ENCODE results near the gene WWC2. TPM values are rescaled to one million over a fixed set of nuclear protein-coding genes. Genes with fewer than 3 reads are reported as not detected.
"Not testable (repeated sequence)": the region's sequence is repeated elsewhere in the genome, so short reads cannot be mapped to it uniquely, and the experiment has no call there.

Gene WWC2
- polyA plus RNA-seq, 4 donors, result 0.22 to 15.6 (median 2.1) TPM

- FAIRE-seq; H3K36me3 ChIP-seq (ENCODE audit: control insufficient read depth in 3 of 3, insufficient read depth in 2 of 3, low read depth in 1 of 3, low read length in 3 of 3); DNase-seq; H3K4me3 ChIP-seq (ENCODE audit: low read depth in 1 of 3, low read length in 3 of 3); H3K27me3 ChIP-seq (ENCODE audit: control insufficient read depth in 3 of 3, insufficient read depth in 3 of 3, low read length in 3 of 3); H3K9me3 ChIP-seq (ENCODE audit: control insufficient read depth in 2 of 2, insufficient read depth in 1 of 2, low read depth in 1 of 2, low read length in 1 of 2); H3K27ac ChIP-seq (ENCODE audit: low read depth in 1 of 3, low read length in 2 of 3): not testable (repeated sequence)
- 93 to 96% (median 94%) methylated on average over 5 of the region's 5 CpGs for WGBS, 3 donors
- peaks cover 0 to 14% (median 3%) of the 10 kb centered on the region in 3 donors for H3K4me1 ChIP-seq (ENCODE audit: control insufficient read depth in 3 of 3, insufficient read depth in 2 of 3, low read depth in 1 of 3, low read length in 2 of 3)
Observed at GRCh38 chr4:183150664-183151063, 51.6 kb downstream of the WWC2 start.

GRCh38 chr4:183152232-183152631 is 53.2 kb downstream of the WWC2 start:
- H3K4me1 ChIP-seq (ENCODE audit: control insufficient read depth in 3 of 3, insufficient read depth in 2 of 3, low read depth in 1 of 3, low read length in 2 of 3), result peaks cover 0 to 22% (median 3%) of the 10 kb centered on the region in 3 donors
- not testable (repeated sequence) for H3K4me3 ChIP-seq (ENCODE audit: low read depth in 1 of 3, low read length in 3 of 3); FAIRE-seq; H3K27me3 ChIP-seq (ENCODE audit: control insufficient read depth in 3 of 3, insufficient read depth in 3 of 3, low read length in 3 of 3); H3K27ac ChIP-seq (ENCODE audit: low read depth in 1 of 3, low read length in 2 of 3); H3K36me3 ChIP-seq (ENCODE audit: control insufficient read depth in 3 of 3, insufficient read depth in 2 of 3, low read depth in 1 of 3, low read length in 3 of 3); H3K9me3 ChIP-seq (ENCODE audit: control insufficient read depth in 2 of 2, insufficient read depth in 1 of 2, low read depth in 1 of 2, low read length in 1 of 2); DNase-seq
- WGBS, 3 donors, result 93 to 96% (median 94%) methylated on average over 4 of the region's 4 CpGs

- H3K4me3 ChIP-seq (ENCODE audit: low read depth in 1 of 3, low read length in 3 of 3), result no peak overlapping the region
- DNase-seq (no peak), FAIRE-seq (no peak)
- WGBS, 3 donors, result 87 to 92% (median 87%) methylated on average over 6 of the region's 6 CpGs
- no peaks in the 10 kb centered on the region for H3K27me3 ChIP-seq (ENCODE audit: control insufficient read depth in 3 of 3, insufficient read depth in 3 of 3, low read length in 3 of 3)
- H3K4me1 ChIP-seq (ENCODE audit: control insufficient read depth in 3 of 3, insufficient read depth in 2 of 3, low read depth in 1 of 3, low read length in 2 of 3), result peaks cover 0 to 23% (median 3%) of the 10 kb centered on the region in 3 donors
- H3K36me3 ChIP-seq (ENCODE audit: control insufficient read depth in 3 of 3, insufficient read depth in 2 of 3, low read depth in 1 of 3, low read length in 3 of 3), result no peaks in the 10 kb centered on the region
- H3K9me3 ChIP-seq (ENCODE audit: control insufficient read depth in 2 of 2, insufficient read depth in 1 of 2, low read depth in 1 of 2, low read length in 1 of 2), result no peaks in the 10 kb centered on the region
- H3K27ac ChIP-seq (ENCODE audit: low read depth in 1 of 3, low read length in 2 of 3), result no peak overlapping the region
Observed at GRCh38 chr4:183153190-183153916, 54.3 kb downstream of the WWC2 start.

GRCh38 chr4:183154701-183155391 is 55.8 kb downstream of the WWC2 start:
- WGBS, 3 donors, result 11 to 48% (median 37%) methylated on average over 10 of the region's 10 CpGs
- FAIRE-seq (no peak), DNase-seq (peak; percentile 73 to 91)
- Histone ChIP-seq H3K9me3 (ENCODE audit: control insufficient read depth in 2 of 2, insufficient read depth in 1 of 2, low read depth in 1 of 2, low read length in 1 of 2) (no peaks in the 10 kb centered on the region), H3K36me3 (ENCODE audit: control insufficient read depth in 3 of 3, insufficient read depth in 2 of 3, low read depth in 1 of 3, low read length in 3 of 3) (no peaks in the 10 kb centered on the region), H3K4me3 (ENCODE audit: low read depth in 1 of 3, low read length in 3 of 3) (no peak overlapping the region), H3K27ac (ENCODE audit: low read depth in 1 of 3, low read length in 2 of 3) (peak overlapping the region in 1 of 3 donors; percentile 83), H3K4me1 (ENCODE audit: control insufficient read depth in 3 of 3, insufficient read depth in 2 of 3, low read depth in 1 of 3, low read length in 2 of 3) (peaks cover 0 to 23% (median 3%) of the 10 kb centered on the region in 3 donors), H3K27me3 (ENCODE audit: control insufficient read depth in 3 of 3, insufficient read depth in 3 of 3, low read length in 3 of 3) (no peaks in the 10 kb centered on the region)

- FAIRE-seq, result no peak
- WGBS, 3 donors, result 85 to 88% (median 86%) methylated on average over 11 of the region's 11 CpGs
- Histone ChIP-seq H3K9me3 (ENCODE audit: control insufficient read depth in 2 of 2, insufficient read depth in 1 of 2, low read depth in 1 of 2, low read length in 1 of 2) (no peaks in the 10 kb centered on the region), H3K36me3 (ENCODE audit: control insufficient read depth in 3 of 3, insufficient read depth in 2 of 3, low read depth in 1 of 3, low read length in 3 of 3) (no peaks in the 10 kb centered on the region), H3K27ac (ENCODE audit: low read depth in 1 of 3, low read length in 2 of 3) (peak overlapping the region in 1 of 3 donors; percentile 83), H3K27me3 (ENCODE audit: control insufficient read depth in 3 of 3, insufficient read depth in 3 of 3, low read length in 3 of 3) (no peaks in the 10 kb centered on the region), H3K4me3 (ENCODE audit: low read depth in 1 of 3, low read length in 3 of 3) (no peak overlapping the region), H3K4me1 (ENCODE audit: control insufficient read depth in 3 of 3, insufficient read depth in 2 of 3, low read depth in 1 of 3, low read length in 2 of 3) (peaks cover 0 to 23% (median 3%) of the 10 kb centered on the region in 3 donors)
- peak in 1 of 2 donors; percentile 17 for DNase-seq
Observed at GRCh38 chr4:183155450-183156184, 56.6 kb downstream of the WWC2 start.

- H3K9me3 ChIP-seq (ENCODE audit: control insufficient read depth in 2 of 2, insufficient read depth in 1 of 2, low read depth in 1 of 2, low read length in 1 of 2), result no peaks in the 10 kb centered on the region
- no peak overlapping the region for H3K27ac ChIP-seq (ENCODE audit: low read depth in 1 of 3, low read length in 2 of 3)
- H3K36me3 ChIP-seq (ENCODE audit: control insufficient read depth in 3 of 3, insufficient read depth in 2 of 3, low read depth in 1 of 3, low read length in 3 of 3), result no peaks in the 10 kb centered on the region
- H3K4me3 ChIP-seq (ENCODE audit: low read depth in 1 of 3, low read length in 3 of 3), result no peak overlapping the region
- no peak for DNase-seq
- no peaks in the 10 kb centered on the region for H3K27me3 ChIP-seq (ENCODE audit: control insufficient read depth in 3 of 3, insufficient read depth in 3 of 3, low read length in 3 of 3)
- FAIRE-seq, result no peak
- 89 to 94% (median 90%) methylated on average over 7 of the region's 7 CpGs for WGBS, 3 donors
- peaks cover 0 to 23% (median 3%) of the 10 kb centered on the region in 3 donors for H3K4me1 ChIP-seq (ENCODE audit: control insufficient read depth in 3 of 3, insufficient read depth in 2 of 3, low read depth in 1 of 3, low read length in 2 of 3)
Observed at GRCh38 chr4:183157215-183157614, 58.2 kb downstream of the WWC2 start.

GRCh38 chr4:183158062-183158461 is 59.0 kb downstream of the WWC2 start:
- Histone ChIP-seq H3K36me3 (ENCODE audit: control insufficient read depth in 3 of 3, insufficient read depth in 2 of 3, low read depth in 1 of 3, low read length in 3 of 3) (no peaks in the 10 kb centered on the region), H3K4me3 (ENCODE audit: low read depth in 1 of 3, low read length in 3 of 3) (no peak overlapping the region), H3K27ac (ENCODE audit: low read depth in 1 of 3, low read length in 2 of 3) (no peak overlapping the region), H3K9me3 (ENCODE audit: control insufficient read depth in 2 of 2, insufficient read depth in 1 of 2, low read depth in 1 of 2, low read length in 1 of 2) (no peaks in the 10 kb centered on the region), H3K27me3 (ENCODE audit: control insufficient read depth in 3 of 3, insufficient read depth in 3 of 3, low read length in 3 of 3) (no peaks in the 10 kb centered on the region), H3K4me1 (ENCODE audit: control insufficient read depth in 3 of 3, insufficient read depth in 2 of 3, low read depth in 1 of 3, low read length in 2 of 3) (peaks cover 0 to 23% (median 3%) of the 10 kb centered on the region in 3 donors)
- FAIRE-seq (no peak), DNase-seq (no peak)
- WGBS, 3 donors, result 65 to 70% (median 68%) methylated on average over 4 of the region's 4 CpGs

- no peaks in the 10 kb centered on the region for H3K27me3 ChIP-seq (ENCODE audit: control insufficient read depth in 3 of 3, insufficient read depth in 3 of 3, low read length in 3 of 3)
Observed at GRCh38 chr4:183161630-183162029, 62.6 kb downstream of the WWC2 start.

More at GRCh38 chr4:183161630-183162029, 62.6 kb downstream of the WWC2 start:
- H3K27ac ChIP-seq (ENCODE audit: low read depth in 1 of 3, low read length in 2 of 3), result no peak overlapping the region
- H3K4me1 ChIP-seq (ENCODE audit: control insufficient read depth in 3 of 3, insufficient read depth in 2 of 3, low read depth in 1 of 3, low read length in 2 of 3), result peaks cover 0 to 6% (median 0%) of the 10 kb centered on the region in 3 donors
- FAIRE-seq (no peak), DNase-seq (no peak)
- H3K9me3 ChIP-seq (ENCODE audit: control insufficient read depth in 2 of 2, insufficient read depth in 1 of 2, low read depth in 1 of 2, low read length in 1 of 2), result no peaks in the 10 kb centered on the region
- H3K36me3 ChIP-seq (ENCODE audit: control insufficient read depth in 3 of 3, insufficient read depth in 2 of 3, low read depth in 1 of 3, low read length in 3 of 3), result no peaks in the 10 kb centered on the region
- 89 to 95% (median 93%) methylated on average over 5 of the region's 5 CpGs for WGBS, 3 donors
- H3K4me3 ChIP-seq (ENCODE audit: low read depth in 1 of 3, low read length in 3 of 3), result no peak overlapping the region
